H1 (cell line): ENCODE results near the gene CNOT6. TPM values are rescaled to one million over a fixed set of nuclear protein-coding genes. Genes with fewer than 3 reads are reported as not detected.

ENCODE experiments used
- CTCF ChIA-PET: fragments of 300-600 bp; sonication (Branson Sonifier 250); formaldehyde crosslinking; loops from one replicate; lab custom pipeline; 2021; ENCODE audit not compliant: partially characterized antibody; lab: Charles Lee
- POLR2A ChIA-PET: fragments of 300-600 bp; sonication (Branson Sonifier 250); formaldehyde crosslinking; loops from one replicate; lab custom pipeline; 2021; ENCODE audit warnings: inconsistent platforms; ENCODE audit not compliant: partially characterized antibody; lab: Charles Lee
- DNase-seq, 2 experiments: peaks; one replicate each; pipeline versions ENCODE4 v3.0.0 to v3.0.0-alpha.2; 2010 to 2022; ENCODE audit warnings: low spot score in 2 of 2, low read depth in 1 of 2, mixed read lengths in 1 of 2
- FAIRE-seq: peaks from 2 replicates; lab custom pipeline; 2011; peaks lifted over from hg19 to GRCh38; lab: Jason Lieb, UNC
- H2AFZ ChIP-seq: 2 replicates; pipeline ENCODE4 v1.8.1; 2012; ENCODE audit warnings: low read length, inconsistent platforms
- H2AK5ac ChIP-seq: 2 replicates; pipeline ENCODE4 v1.6.1; 2013; ENCODE audit warnings: low read depth, low read length
- H2BK120ac ChIP-seq: replicated peaks from 2 replicates; pipeline ENCODE3; 2013; ENCODE audit warnings: low read depth, low read length, inconsistent platforms
- H2BK12ac ChIP-seq: 2 replicates; pipeline ENCODE4 v1.6.1; 2013; ENCODE audit warnings: low read depth, low read length
- H2BK15ac ChIP-seq: 2 replicates; pipeline ENCODE4 v1.6.1; 2013; ENCODE audit warnings: low read length
- H2BK20ac ChIP-seq: 2 replicates; pipeline ENCODE4 v1.6.1; 2013; ENCODE audit warnings: low read length
- H2BK5ac ChIP-seq: 2 replicates; pipeline ENCODE4 v1.6.1; 2013; ENCODE audit warnings: low read depth, low read length
- H3K14ac ChIP-seq: 2 replicates; pipeline ENCODE4 v1.6.1; 2013; ENCODE audit warnings: inconsistent platforms; ENCODE audit not compliant: insufficient read length
- H3K18ac ChIP-seq: 2 replicates; pipeline ENCODE4 v1.6.1; 2013; ENCODE audit warnings: low read length; ENCODE audit errors: extremely low read depth
- H3K23ac ChIP-seq: 2 replicates; pipeline ENCODE4 v1.6.1; 2013; ENCODE audit warnings: inconsistent platforms; ENCODE audit not compliant: insufficient read length
- H3K23me2 ChIP-seq: 2 replicates; pipeline ENCODE4 v1.6.1; 2013; ENCODE audit warnings: low read depth, low read length
- H3K27ac ChIP-seq: 2 replicates; pipeline ENCODE4 v1.6.1; 2011; ENCODE audit warnings: low read depth, low read length, inconsistent platforms
- H3K27me3 ChIP-seq, 4 experiments: replicated peaks in 1 of 4; 1 replicate in 1 of 4; 2 replicates in 3 of 4; pipeline versions ENCODE4 v1.6.1 to v1.8.1; 2011 to 2013; ENCODE audit warnings: low read length in 3 of 4, mild to moderate bottlenecking in 3 of 4, inconsistent platforms in 2 of 4, mixed read lengths in 2 of 4, moderate library complexity in 1 of 4; ENCODE audit not compliant: control insufficient read depth in 3 of 4, insufficient read depth in 3 of 4; ENCODE audit errors: extremely low read depth in 1 of 4
- H3K36me3 ChIP-seq, 4 experiments: 2 replicates each; pipeline versions ENCODE4 v1.6.1 to v1.8.1; 2011 to 2013; ENCODE audit warnings: mild to moderate bottlenecking in 4 of 4, low read length in 3 of 4, moderate library complexity in 2 of 4, control low read depth in 1 of 4, inconsistent platforms in 1 of 4; ENCODE audit not compliant: insufficient read depth in 4 of 4, control insufficient read depth in 2 of 4
- H3K4ac ChIP-seq: replicated peaks from 2 replicates; pipeline ENCODE3; 2013; ENCODE audit warnings: low read length, low read depth, mixed read lengths, inconsistent platforms; ENCODE audit not compliant: insufficient read length
- H3K4me1 ChIP-seq, 4 experiments: replicated peaks in 1 of 4; 1 replicate in 1 of 4; 2 replicates in 3 of 4; pipeline versions ENCODE4 v1.6.1 to v1.8.1; 2011 to 2013; ENCODE audit warnings: low read length in 3 of 4, inconsistent platforms in 2 of 4, mixed read lengths in 1 of 4; ENCODE audit not compliant: insufficient read depth in 4 of 4, control insufficient read depth in 3 of 4
- H3K4me2 ChIP-seq, 2 experiments: 2 replicates each; pipeline versions ENCODE4 v1.6.1 to v1.8.1; 2011 to 2013; ENCODE audit warnings: low read depth in 2 of 2, low read length in 2 of 2, control low read depth in 1 of 2, inconsistent platforms in 1 of 2, mild to moderate bottlenecking in 1 of 2; ENCODE audit not compliant: insufficient read depth in 1 of 2
- H3K4me3 ChIP-seq, 4 experiments: fragments of 200-600, 300-600 bp in 1 of 4; sonication (generic), shearing (Covaris generic), sonication (Bioruptor Twin) in 1 of 4; 2 replicates each; pipeline versions ENCODE4 v1.5.1 to v1.8.1; 2011 to 2016; ENCODE audit warnings: low read length in 4 of 4, low read depth in 3 of 4, control low read depth in 2 of 4, inconsistent platforms in 2 of 4, mild to moderate bottlenecking in 2 of 4, mixed read lengths in 1 of 4, moderate library complexity in 1 of 4; ENCODE audit not compliant: insufficient read depth in 2 of 4; ENCODE audit errors: extremely low read depth in 1 of 4
- H3K56ac ChIP-seq: replicated peaks from 2 replicates; pipeline ENCODE3; 2013; ENCODE audit warnings: low read depth, mild to moderate bottlenecking, mixed read lengths, low read length, inconsistent platforms; ENCODE audit not compliant: insufficient read length
- H3K79me1 ChIP-seq: 2 replicates; pipeline ENCODE4 v1.6.1; 2013; ENCODE audit warnings: low read depth, low read length, control low read depth
- H3K79me2 ChIP-seq, 2 experiments: 2 replicates each; pipeline versions ENCODE4 v1.6.1 to v1.8.1; 2012 to 2013; ENCODE audit warnings: low read length in 2 of 2, mild to moderate bottlenecking in 2 of 2, inconsistent platforms in 1 of 2; ENCODE audit not compliant: insufficient read depth in 2 of 2, control insufficient read depth in 1 of 2
- H3K9ac ChIP-seq, 4 experiments: replicated peaks in 1 of 4; 1 replicate in 1 of 4; 2 replicates in 3 of 4; pipeline versions ENCODE4 v1.6.1 to v1.8.1; 2011 to 2013; ENCODE audit warnings: low read depth in 3 of 4, low read length in 3 of 4, control low read depth in 2 of 4, mild to moderate bottlenecking in 2 of 4, moderate library complexity in 2 of 4, inconsistent platforms in 1 of 4; ENCODE audit errors: extremely low read depth in 1 of 4
- H3K9me3 ChIP-seq, 2 experiments: 2 replicates each; pipeline versions ENCODE4 v1.6.1 to v1.8.1; 2012 to 2013; ENCODE audit warnings: mild to moderate bottlenecking in 2 of 2, moderate library complexity in 2 of 2, control low read depth in 1 of 2, inconsistent platforms in 1 of 2, low read depth in 1 of 2, low read length in 1 of 2, mixed read lengths in 1 of 2; ENCODE audit not compliant: insufficient read depth in 2 of 2
- H4K20me1 ChIP-seq, 2 experiments: replicated peaks in 1 of 2; 2 replicates each; pipeline versions ENCODE3 to v1.8.1; 2011 to 2013; ENCODE audit warnings: inconsistent platforms in 2 of 2, low read length in 2 of 2, mild to moderate bottlenecking in 1 of 2; ENCODE audit not compliant: insufficient read depth in 2 of 2, control insufficient read depth in 1 of 2
- H4K5ac ChIP-seq: 2 replicates; pipeline ENCODE4 v1.6.1; 2013; ENCODE audit warnings: low read length, low read depth, mixed read lengths, inconsistent platforms; ENCODE audit not compliant: insufficient read length
- H4K8ac ChIP-seq: 2 replicates; pipeline ENCODE4 v1.8.0; 2013; ENCODE audit warnings: mild to moderate bottlenecking, moderate library complexity, low read length, inconsistent platforms; ENCODE audit not compliant: insufficient read depth; ENCODE audit errors: extremely low read depth
- H4K91ac ChIP-seq: replicated peaks from 2 replicates; pipeline ENCODE3; 2013; ENCODE audit warnings: low read length, mixed read lengths, inconsistent platforms; ENCODE audit not compliant: insufficient read length
- CHD1 ChIP-seq: IDR thresholded peaks from 2 replicates; pipeline ENCODE4 v1.6.1; 2012; ENCODE audit warnings: low read depth, low read length, improper control_type of control experiment
- EP300 ChIP-seq, 2 experiments: IDR thresholded peaks; 1 replicate in 1 of 2; 2 replicates in 1 of 2; pipeline ENCODE4 v1.6.1; 2011 to 2012; ENCODE audit warnings: low read depth in 2 of 2, low read length in 2 of 2, mild to moderate bottlenecking in 2 of 2, borderline replicate concordance in 1 of 2, inconsistent platforms in 1 of 2, moderate library complexity in 1 of 2
- FOSL1 ChIP-seq: IDR thresholded peaks from 2 replicates; pipeline ENCODE4 v1.6.1; 2011; ENCODE audit warnings: mild to moderate bottlenecking, low read depth, low read length, moderate library complexity; ENCODE audit not compliant: insufficient read depth
- KDM1A ChIP-seq: fragments of 200-600, 300-600 bp; sonication (generic); IDR thresholded peaks from 2 replicates; pipeline ENCODE4 v1.7.1; 2016; ENCODE audit warnings: mild to moderate bottlenecking, low read length, borderline replicate concordance
- KDM5A ChIP-seq: fragments of 200-600 bp; IDR thresholded peaks from 2 replicates; pipeline ENCODE4 v1.7.1; 2012; ENCODE audit warnings: mild to moderate bottlenecking, low read length, inconsistent platforms, mixed read lengths
- POU5F1 ChIP-seq: IDR thresholded peaks from 2 replicates; pipeline ENCODE4 v1.6.1; 2011; ENCODE audit warnings: low read depth, mild to moderate bottlenecking, low read length, moderate library complexity
- RAD21 ChIP-seq, 2 experiments: IDR thresholded peaks in 1 of 2; conservative IDR thresholded peaks in 1 of 2; 2 replicates each; pipeline ENCODE4 v1.6.1; 2011; ENCODE audit warnings: low read depth in 2 of 2, low read length in 2 of 2, improper control_type of control experiment in 1 of 2, inconsistent platforms in 1 of 2, mild to moderate bottlenecking in 1 of 2, moderate library complexity in 1 of 2
- RFX5 ChIP-seq: IDR thresholded peaks from 2 replicates; pipeline ENCODE4 v1.6.1; 2011; ENCODE audit warnings: low read depth, low read length, improper control_type of control experiment, borderline replicate concordance
- SIX5 ChIP-seq: IDR thresholded peaks from 2 replicates; pipeline ENCODE4 v1.6.1; 2011; ENCODE audit warnings: mild to moderate bottlenecking, low read depth, low read length
- WGBS, 2 experiments: shearing (Covaris generic) in 1 of 2; methylation state at CpG; one replicate each; pipeline versions ENCODE4 v1.1.6 to v1.1.7; 2013 to 2015; ENCODE audit warnings: low lambda C conversion rate in 2 of 2, mixed read lengths in 2 of 2, inconsistent platforms in 1 of 2, low coverage in 1 of 2, missing lambda C conversion rate in 1 of 2; ENCODE audit not compliant: insufficient replicate concordance in 2 of 2, insufficient coverage in 1 of 2, insufficient read length in 1 of 2; ENCODE audit errors: extremely low coverage in 1 of 2, missing lambda C conversion rate in 1 of 2; 5-methylcytosine and 5-hydroxymethylcytosine counted together
- polyA plus RNA-seq, 7 experiments: library from polyadenylated mRNA; depleted of rRNA in 3 of 7; stranded (reverse) in 5 of 7; unstranded in 2 of 7; fragments of >200 nt in 5 of 7; fragments of 200-250 nt in 2 of 7; gene quantifications; 1 replicate in 5 of 7; 2 replicates in 1 of 7; 4 replicates in 1 of 7; pipeline versions ENCODE4 v1.2.1 to v1.2.3, GENCODE V29; 2011 to 2013; ENCODE audit warnings: missing spikeins in 2 of 7, mixed read lengths in 2 of 7
- total RNA-seq: library from RNA; stranded (reverse); fragmentation: NEBNext Ultra II Directional; extraction: Animal tissue kit (Norgen Biotek cat#: 25700); gene quantifications from 2 replicates; pipeline ENCODE4 v1.2.1, GENCODE V29; 2021
- TF ChIP-seq, protein P1 (sequence below): IDR thresholded peaks from 2 replicates; pipeline ENCODE4 v1.6.1; 2012; ENCODE audit warnings: inconsistent platforms

The CNOT6 gene
- total and polyA plus RNA-seq, 2 of the 8 experiments (the other 6 are each of a cell fraction or from before 2014, with no cell fraction given) = 10.7 to 45.4 TPM

DNA sequence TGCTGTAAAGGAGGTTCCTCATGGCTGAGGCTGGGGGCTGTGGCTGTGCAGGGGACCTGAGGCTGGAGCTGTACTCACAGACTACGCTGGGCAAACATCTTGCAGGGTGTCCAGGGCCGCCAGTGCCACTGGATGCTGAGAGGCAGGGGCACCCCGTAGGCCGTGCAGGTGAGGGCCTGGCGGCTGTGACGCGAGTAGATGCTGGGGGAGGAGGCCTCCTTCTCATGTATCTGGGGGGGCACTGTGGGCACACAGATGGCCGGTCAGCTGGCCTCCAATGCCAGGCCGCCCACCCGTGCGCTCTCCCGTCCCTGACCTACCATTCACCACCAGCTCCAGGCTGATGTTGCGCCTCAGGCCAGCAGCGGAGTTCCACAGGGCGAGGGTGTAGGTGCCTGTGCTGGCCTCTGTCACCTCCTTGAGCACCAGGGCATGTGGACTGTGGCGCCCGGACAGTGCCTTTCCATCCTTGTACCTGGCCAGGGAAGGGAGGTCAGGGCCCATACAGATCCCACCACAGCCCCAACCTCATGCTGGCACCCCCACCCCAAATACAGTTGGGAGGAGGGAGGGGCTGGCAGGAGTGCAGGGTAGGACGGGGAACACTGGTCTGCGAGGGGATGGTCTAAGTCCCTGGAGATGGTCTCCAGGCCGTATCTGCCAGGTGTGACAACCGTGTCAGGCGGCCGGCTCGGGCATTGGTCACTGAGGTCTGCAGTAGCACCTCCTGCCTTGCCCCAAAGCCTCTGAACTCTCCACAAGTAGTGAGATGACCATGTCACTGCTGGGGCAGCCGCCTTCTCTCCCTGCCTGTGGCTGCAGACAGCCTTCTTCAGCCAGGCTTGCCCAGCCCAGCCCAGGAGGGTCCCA is 131.8 kb downstream of the CNOT6 start:
- no peak overlapping the region for H2AK5ac ChIP-seq
- no peaks in the 10 kb centered on the region for H3K79me1 ChIP-seq
- TF ChIP-seq CHD1 = no peak
- no peak for TF ChIP-seq RAD21 (IDR thresholded peaks at IDR 0.05 in 1 of 2, conservative IDR thresholded peaks at IDR 0.05 in 1 of 2; ENCODE audit: low read depth in 2 of 2, low read length in 2 of 2)
- TF ChIP-seq, protein P1, sequence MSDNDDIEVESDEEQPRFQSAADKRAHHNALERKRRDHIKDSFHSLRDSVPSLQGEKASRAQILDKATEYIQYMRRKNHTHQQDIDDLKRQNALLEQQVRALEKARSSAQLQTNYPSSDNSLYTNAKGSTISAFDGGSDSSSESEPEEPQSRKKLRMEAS = no peak
- TF ChIP-seq FOSL1 = no peak
- TF ChIP-seq POU5F1 = no peak
- no peak for TF ChIP-seq KDM5A
- TF ChIP-seq EP300 (IDR thresholded peaks at IDR 0.05; ENCODE audit: borderline replicate concordance in 1 of 2, low read depth in 2 of 2, low read length in 2 of 2) = no peak
- TF ChIP-seq RFX5 = no peak
- no peak for TF ChIP-seq KDM1A
- TF ChIP-seq SIX5 = no peak

More for the DNA sequence above, 131.8 kb downstream of the CNOT6 start:
- no peak overlapping the region for H3K4me3 ChIP-seq
- H3K36me3 ChIP-seq = no peaks in the 10 kb centered on the region
- no peak overlapping the region for H4K91ac ChIP-seq
- peaks cover 0 to 2% of the 10 kb centered on the region in 2 experiments for H4K20me1 ChIP-seq
- H3K79me2 ChIP-seq = no peaks in the 10 kb centered on the region
- no peak overlapping the region for H2AFZ ChIP-seq
- H4K5ac ChIP-seq = no peak overlapping the region
- H3K4me1 ChIP-seq = no peaks in the 10 kb centered on the region; a peak in 2 of 7 replicates
- ChIA-PET POLR2A (interaction anchor here (1.6 kb wide), 1 partner anchor 12 kb away, joined by 4 read pairs; no protein-coding TSS in a partner anchor), CTCF (interaction anchor here (0.9 to 2.4 kb wide), 5 partner anchors 8 to 21 kb away, joined by 3 to 16 read pairs (median 5); no protein-coding TSS in a partner anchor)
- no peak overlapping the region for H3K56ac ChIP-seq
- no peak overlapping the region for H3K23ac ChIP-seq
- no peak overlapping the region for H3K14ac ChIP-seq
- DNase-seq (no peak), FAIRE-seq (no peak)
- H2BK5ac ChIP-seq = peak overlapping the region; percentile 35; the same call in 1 of the 2 replicates
- no peak overlapping the region for H3K4ac ChIP-seq
- H2BK12ac ChIP-seq = no peak overlapping the region
- H2BK15ac ChIP-seq = no peak overlapping the region
- no peak overlapping the region for H3K18ac ChIP-seq
- H3K27ac ChIP-seq = no peak overlapping the region
- H3K9ac ChIP-seq = no peak overlapping the region
- WGBS, 2 experiments = 88% methylated on average over 25 of the region's 25 CpGs; no CpG with 5 or more reads in 1 of the 2 experiments
- no peaks in the 10 kb centered on the region; a peak in 1 of 7 replicates for H3K27me3 ChIP-seq
- H3K23me2 ChIP-seq = no peaks in the 10 kb centered on the region
- H4K8ac ChIP-seq = peak overlapping the region; percentile 57; the same call in 1 of the 2 replicates
- no peaks in the 10 kb centered on the region for H3K9me3 ChIP-seq
- no peak overlapping the region for H2BK120ac ChIP-seq
- H2BK20ac ChIP-seq = no peak overlapping the region
- no peak overlapping the region for H3K4me2 ChIP-seq
